Astrocyte of the cerebellum (primary cell): ENCODE measurements around the gene NFKB2.

Source experiments
- DNase-seq: peaks from one replicate; pipeline ENCODE4 v3.0.0-alpha.2; 2011; ENCODE audit warnings: low read depth
- H3K4me3 ChIP-seq: 2 replicates; pipeline ENCODE4 v1.5.1; 2011; ENCODE audit warnings: mild to moderate bottlenecking, low read depth, low read length, moderate library complexity
- CTCF ChIP-seq: IDR thresholded peaks from 2 replicates; pipeline ENCODE4 v1.5.1; 2012; ENCODE audit warnings: low read length, low read depth, moderate library complexity, mild to moderate bottlenecking; ENCODE audit errors: missing control alignments
- in situ Hi-C: cut with HindIII; loops from 2 replicates; pipeline ENCODE4 v1.10.0; 2017; ENCODE audit warnings: low sequenced_read_pairs

Gene NFKB2

GRCh38 chr10:102421757-102422512 lies 26.4 kb downstream of the NFKB2 start:
- TF ChIP-seq CTCF, result no peak
- peak overlapping the region; percentile 91 for H3K4me3 ChIP-seq
- no peak for DNase-seq
- in situ Hi-C loops, result no loop called here

- peak overlapping the region; percentile 91 for H3K4me3 ChIP-seq
- in situ Hi-C loops, result no loop called here
- TF ChIP-seq CTCF, result peak; percentile 69
- peak; percentile 24 for DNase-seq
Observed at GRCh38 chr10:102422545-102423129, 27.1 kb downstream of the NFKB2 start.

- in situ Hi-C loops, result no loop called here
- no peak overlapping the region for H3K4me3 ChIP-seq
- no peak for TF ChIP-seq CTCF
- DNase-seq, result no peak
Observed at GRCh38 chr10:102423372-102423968, 28.0 kb downstream of the NFKB2 start.

GRCh38 chr10:102424145-102424544 lies 28.6 kb downstream of the NFKB2 start:
- H3K4me3 ChIP-seq, result no peak overlapping the region
- no peak for TF ChIP-seq CTCF
- in situ Hi-C loops, result no loop called here
- no peak for DNase-seq

- DNase-seq, result no peak
- no peak for TF ChIP-seq CTCF
- no peak overlapping the region for H3K4me3 ChIP-seq
- in situ Hi-C loops, result no loop called here
Observed at GRCh38 chr10:102424916-102425315, 29.4 kb downstream of the NFKB2 start.

GRCh38 chr10:102425444-102425843 lies 29.9 kb downstream of the NFKB2 start:
- TF ChIP-seq CTCF, result no peak
- H3K4me3 ChIP-seq, result no peak overlapping the region
- in situ Hi-C loops, result no loop called here
- no peak for DNase-seq
